Right lobe of liver (tissue), 4 donors: ENCODE data around the gene ZNF341.

ENCODE experiments used
- POLR2A ChIP-seq: fragments of 450-650 bp; IDR thresholded peaks from one replicate; pipeline ENCODE4 v1.6.1; 2017; ENCODE audit warnings: antibody characterized with exemption, mild to moderate bottlenecking
- TF ChIP-seq, protein P1 (sequence below), 4 donors: fragments of 200-600 bp in 3 of 4; fragments of 450-650 bp in 1 of 4; IDR thresholded peaks; one replicate each; pipeline versions ENCODE4 v1.5.1 to v1.8.0; 2016 to 2022; ENCODE audit warnings: antibody characterized with exemption in 4 of 4, mild to moderate bottlenecking in 2 of 4
- donor health status: DM: no; HTN: no; CAD: no.
- donor health status: DM: no; HTN: no; CAD: no.
- donor health status: DM: no; HTN: yes; CAD: no.

DNA sequence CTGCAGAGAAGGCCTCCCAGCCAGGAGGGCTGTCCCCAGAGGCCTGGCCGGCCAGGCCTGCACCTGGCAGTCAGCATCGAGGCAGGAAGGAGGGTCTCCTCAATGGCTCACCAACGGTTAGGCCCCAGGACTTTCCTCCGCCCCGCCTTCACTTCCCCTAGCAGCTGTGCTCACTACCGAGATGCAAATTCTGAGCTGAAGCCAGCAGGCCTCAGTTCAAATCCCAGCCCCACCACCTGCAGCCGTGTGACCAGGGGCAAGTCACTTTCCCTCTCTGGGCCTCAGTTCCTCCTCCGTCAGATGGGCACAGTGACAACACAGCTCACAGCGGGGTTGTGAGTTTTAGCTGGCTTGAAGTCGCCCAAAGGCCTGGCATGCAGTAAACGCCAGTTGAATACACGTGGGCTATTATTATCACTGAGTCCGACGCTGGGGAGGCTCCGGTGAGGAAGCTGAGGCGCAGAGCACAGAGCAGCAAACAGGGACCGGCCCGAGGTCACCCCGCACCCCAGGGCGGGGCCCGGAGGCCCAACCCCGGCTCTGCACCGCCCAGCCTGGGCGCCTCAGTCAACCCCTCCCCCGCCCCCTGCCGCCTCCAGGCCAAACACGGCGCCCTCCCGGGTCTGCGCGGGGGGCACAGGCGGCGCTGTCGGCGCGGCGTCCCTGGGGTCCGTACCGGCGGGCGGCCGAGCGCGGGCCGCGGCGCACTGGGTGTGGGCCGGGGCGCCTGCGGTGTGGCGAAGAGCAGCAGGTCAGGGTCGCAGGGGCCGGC lies 46.3 kb upstream of the ZNF341 start:
- TF ChIP-seq POLR2A: no peak
- TF ChIP-seq, protein P1, sequence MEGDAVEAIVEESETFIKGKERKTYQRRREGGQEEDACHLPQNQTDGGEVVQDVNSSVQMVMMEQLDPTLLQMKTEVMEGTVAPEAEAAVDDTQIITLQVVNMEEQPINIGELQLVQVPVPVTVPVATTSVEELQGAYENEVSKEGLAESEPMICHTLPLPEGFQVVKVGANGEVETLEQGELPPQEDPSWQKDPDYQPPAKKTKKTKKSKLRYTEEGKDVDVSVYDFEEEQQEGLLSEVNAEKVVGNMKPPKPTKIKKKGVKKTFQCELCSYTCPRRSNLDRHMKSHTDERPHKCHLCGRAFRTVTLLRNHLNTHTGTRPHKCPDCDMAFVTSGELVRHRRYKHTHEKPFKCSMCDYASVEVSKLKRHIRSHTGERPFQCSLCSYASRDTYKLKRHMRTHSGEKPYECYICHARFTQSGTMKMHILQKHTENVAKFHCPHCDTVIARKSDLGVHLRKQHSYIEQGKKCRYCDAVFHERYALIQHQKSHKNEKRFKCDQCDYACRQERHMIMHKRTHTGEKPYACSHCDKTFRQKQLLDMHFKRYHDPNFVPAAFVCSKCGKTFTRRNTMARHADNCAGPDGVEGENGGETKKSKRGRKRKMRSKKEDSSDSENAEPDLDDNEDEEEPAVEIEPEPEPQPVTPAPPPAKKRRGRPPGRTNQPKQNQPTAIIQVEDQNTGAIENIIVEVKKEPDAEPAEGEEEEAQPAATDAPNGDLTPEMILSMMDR (IDR thresholded peaks at IDR 0.05): no peak
